ENCODE measurements around the gene CHRNA7.
"Not testable (repeated sequence)": the region's sequence is repeated elsewhere in the genome, so short reads cannot be mapped to it uniquely, and the experiment has no call there.

Gene CHRNA7

GRCh38 chr15:32209081-32209480 is 178.8 kb downstream of the CHRNA7 start:
- DNase-seq = not testable (repeated sequence)

GRCh38 chr15:32218666-32219065 is 188.4 kb downstream of the CHRNA7 start:
- no peak for DNase-seq
